Neural progenitor cell (in vitro differentiated cells): ENCODE measurements around the gene ARHGAP33.

Experiments
- CTCF ChIP-seq: fragments of 200-600 bp; sonication (generic); IDR thresholded peaks from 2 replicates; pipeline ENCODE4 v1.5.1; 2017; ENCODE audit warnings: antibody characterized with exemption, mild to moderate bottlenecking
- EZH2 ChIP-seq: fragments of 200-600 bp; sonication (generic); IDR thresholded peaks from 2 replicates; pipeline ENCODE4 v1.6.1; 2017; ENCODE audit warnings: antibody characterized with exemption, mild to moderate bottlenecking, moderate library complexity

- TF ChIP-seq EZH2 (no peak), CTCF (no peak)
Measured at GRCh38 chr19:35813043-35813890, 37.9 kb downstream of the ARHGAP33 start.
